Motor neuron (in vitro differentiated cells): ENCODE data around the gene MPO. TPM values are rescaled to one million over a fixed set of nuclear protein-coding genes. Genes with fewer than 3 reads are reported as not detected.

Experiments
- ATAC-seq, 8 experiments: fragments of 200-7000 bp; cut with Tn5 transposase; replicated peaks in 6 of 8; 2 replicates each; pipeline ENCODE4 v1.8.0; 2021; ENCODE audit warnings: mild to moderate bottlenecking in 8 of 8, moderate library complexity in 8 of 8
- H3K27ac ChIP-seq, 2 donors: fragments of 250-450 bp; sonication (Bioruptor Pico); 2 replicates each; pipeline ENCODE4 v1.9.0; 2021; ENCODE audit warnings: antibody characterized with exemption in 2 of 2, mild to moderate bottlenecking in 2 of 2, moderate library complexity in 1 of 2
- H3K4me1 ChIP-seq, 2 donors: fragments of 250-450 bp; sonication (Bioruptor Pico); replicated peaks in 1 of 2; 2 replicates each; pipeline ENCODE4 v1.6.1; 2021; ENCODE audit warnings: antibody characterized with exemption in 2 of 2, mild to moderate bottlenecking in 2 of 2, moderate library complexity in 1 of 2
- H3K4me3 ChIP-seq, 5 donors: fragments of 250-450 bp; sonication (Bioruptor Pico); 2 replicates each; pipeline ENCODE4 v1.9.0; 2021; ENCODE audit warnings: antibody characterized with exemption in 5 of 5, mild to moderate bottlenecking in 5 of 5, moderate library complexity in 4 of 5
- WGBS, 10 experiments: fragments of 450-650 bp; shearing (Covaris generic); methylation state at CpG; one replicate each; pipeline ENCODE4 v1.0.0; 2022; 5-methylcytosine and 5-hydroxymethylcytosine counted together
- in situ Hi-C, 9 experiments: fragments of 400-800 bp; cut with MboI; loops; one replicate each; pipeline ENCODE4 v1.15.0; 2021; ENCODE audit warnings: low sequenced_read_pairs in 9 of 9, low pct_unique_long_range_greater_than_20kb in 2 of 9; ENCODE audit not compliant: unreplicated experiment in 9 of 9
- total RNA-seq, 8 experiments: library from RNA; unstranded; fragments of 300-600 nt; gene quantifications; 2 replicates each; pipeline versions ENCODE4 v1.2.3 to v1.2.4, GENCODE V29; 2022

Gene MPO
- total RNA-seq, result 1 to 10 TPM in 2 of 8 experiments, under 1 TPM in 3, not detected in 3; 0.18 to 3.2 (median 0.59) TPM

DNA sequence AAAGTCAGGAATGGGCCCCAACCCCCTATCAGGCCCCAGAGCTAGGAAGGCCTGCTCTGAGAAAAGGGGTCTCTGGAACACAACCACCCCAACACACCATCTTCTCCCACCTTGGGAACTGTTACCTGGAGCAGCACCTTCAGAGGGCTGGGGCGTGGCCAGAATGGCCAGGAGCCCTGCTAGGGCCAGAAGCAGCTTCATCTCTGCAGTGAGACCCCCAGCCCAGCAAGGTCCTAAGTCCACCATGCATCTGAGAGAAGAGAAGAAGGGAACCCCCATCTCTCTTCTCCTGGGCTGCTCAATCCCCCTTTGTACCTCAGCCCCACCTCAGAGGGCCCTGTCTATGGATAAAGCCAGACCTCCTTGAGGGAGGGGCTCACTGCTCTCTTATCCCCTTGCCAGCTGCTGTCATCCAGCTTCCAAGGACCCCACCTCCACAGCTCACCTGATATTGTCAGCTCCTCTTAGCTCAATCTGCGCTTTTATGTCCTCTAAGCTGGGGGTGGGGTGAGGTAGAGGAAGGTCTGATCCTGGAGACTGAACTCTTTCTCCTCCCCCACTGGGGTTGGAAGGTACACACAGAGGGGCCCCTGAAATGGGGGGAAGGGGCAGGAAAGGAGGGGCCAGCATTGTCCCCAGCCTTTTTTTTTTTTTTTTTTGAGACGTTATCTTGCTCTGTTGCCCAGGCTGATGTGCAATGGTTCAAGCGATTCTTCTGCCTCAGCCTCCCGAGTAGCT is at the start of gene MPO:
Gene MPO, minus strand, starts transcription at position 456 of the 738 bp plus-strand sequence. Its CDS starts 177 bp downstream, at position 279.
- WGBS, 10 experiments, result 39 to 90% methylated on average over 2 to 3 of the region's 5 CpGs; no CpG with 5 or more reads in 8 of the 10 experiments
- in situ Hi-C loops, result no loop called here
- Histone ChIP-seq H3K4me3 (no peak within 1 kb of the TSS), H3K4me1 (peaks cover 0 to 9% of the 10 kb centered on the region in 2 donors), H3K27ac (no peak within 1 kb of the TSS)
- ATAC-seq, result no peak

- Histone ChIP-seq H3K4me1 (peaks cover 48 to 49% of the 10 kb centered on the region in 2 donors), H3K27ac (peak overlapping the region in 1 of 2 donors; percentile 54), H3K4me3 (peak overlapping the region in 4 of 5 donors; percentile 14 to 33 (median 28))
- ATAC-seq, result no peak
- in situ Hi-C loops, result no loop called here
- WGBS, 10 experiments, result 57 to 90% (median 81%) methylated on average over 2 to 4 of the region's 4 CpGs; no CpG with 5 or more reads in 3 of the 10 experiments
Observed at GRCh38 chr17:58329810-58330537, 49.2 kb upstream of the MPO start.

DNA sequence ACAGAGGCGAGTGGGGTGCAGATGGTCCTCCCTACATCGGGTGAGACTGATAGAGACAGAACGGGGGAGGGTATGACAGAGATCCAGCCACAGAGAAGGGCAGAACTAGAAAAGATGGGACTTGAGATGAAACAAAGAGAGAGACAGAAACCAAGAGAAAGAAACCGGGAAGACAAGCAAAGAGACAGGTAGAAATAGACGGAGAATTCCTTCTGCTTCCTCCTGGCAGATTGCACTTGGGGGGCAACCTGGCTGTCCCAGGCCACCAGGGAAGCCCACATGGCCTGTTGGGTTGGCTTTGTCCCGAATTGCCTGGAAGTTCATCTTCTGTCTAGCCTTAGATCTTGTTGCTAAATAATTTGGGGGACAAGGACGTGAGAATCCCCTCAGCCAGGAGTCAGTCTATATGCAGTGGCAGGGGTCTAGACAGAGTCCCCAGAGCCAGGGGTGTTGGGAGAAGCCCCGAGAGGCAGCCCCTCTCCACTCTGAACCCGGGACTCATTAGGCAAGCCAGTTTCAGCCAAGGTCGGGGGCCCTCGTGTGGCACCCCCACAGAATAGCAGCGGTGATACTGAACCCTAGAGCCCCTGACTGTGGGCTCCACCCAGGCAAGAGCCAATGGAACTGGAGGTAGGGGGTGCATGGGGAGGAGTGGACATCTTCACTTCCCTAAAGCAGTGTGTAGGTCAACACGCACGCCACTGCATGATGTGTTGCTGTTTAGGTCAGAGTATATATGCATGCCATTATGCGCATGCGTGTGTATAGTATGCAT is 48.5 kb upstream of the MPO start:
- Histone ChIP-seq H3K4me1 (peaks cover 50 to 54% of the 10 kb centered on the region in 2 donors), H3K27ac (peak overlapping the region; percentile 54 to 83), H3K4me3 (peak overlapping the region; percentile 14 to 40 (median 29))
- in situ Hi-C loops, result no loop called here
- ATAC-seq, result peak in 6 of 8 experiments; percentile 2 to 70 (median 14)
- WGBS, 10 experiments, result 33 to 100% (median 42%) methylated on average over 1 to 13 of the region's 16 CpGs; no CpG with 5 or more reads in 2 of the 10 experiments

DNA sequence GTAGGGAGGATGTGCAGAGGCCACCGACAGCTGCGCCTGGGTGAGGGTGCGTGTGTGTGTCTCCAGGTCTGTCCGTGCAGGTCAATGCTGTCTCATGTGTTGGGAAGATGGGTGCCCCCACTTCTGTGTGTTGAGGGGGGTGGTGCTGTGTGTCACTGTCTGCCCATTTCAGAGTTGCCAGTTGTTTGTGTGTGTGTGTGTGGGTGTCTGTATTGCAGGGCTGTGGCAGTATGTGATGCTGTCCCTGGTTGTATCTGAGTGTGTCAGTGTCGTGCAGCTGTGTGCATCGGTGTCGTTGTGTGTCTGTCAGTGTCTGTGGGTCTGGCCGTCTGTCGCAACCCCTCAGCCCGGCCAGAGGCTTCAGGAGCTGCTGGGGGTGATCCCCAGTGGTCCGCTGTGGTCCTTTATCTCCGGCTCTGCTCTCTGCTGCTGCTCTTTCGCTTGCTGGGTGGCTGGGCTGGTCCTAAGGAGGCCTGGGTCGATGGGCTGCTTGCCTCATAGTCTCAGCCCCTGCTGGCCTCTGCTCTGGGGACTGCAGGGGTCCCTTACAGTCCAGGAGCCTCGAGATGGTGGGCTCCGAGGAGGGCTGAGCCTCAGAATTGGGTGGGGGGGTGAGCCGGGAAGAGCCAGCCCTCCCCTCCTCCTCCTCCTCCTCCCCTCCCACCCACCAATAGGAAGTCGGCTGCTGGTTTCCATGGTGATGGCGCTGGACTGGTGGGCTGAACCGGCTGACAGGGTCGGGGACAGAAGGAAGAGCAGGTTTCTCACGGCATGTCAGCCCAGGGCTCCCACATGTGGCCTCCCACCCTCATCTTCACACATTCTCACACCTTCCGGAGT is 47.7 kb upstream of the MPO start, which contains the start of gene TSPOAP1:
Gene TSPOAP1, minus strand, starts transcription at position 601 of the 840 bp plus-strand sequence. CDS start 875 bp downstream, outside the sequence.
- peak in 5 of 8 experiments; percentile 47 to 59 (median 58) for ATAC-seq
- peak within 1 kb of the TSS; percentile 14 to 40 (median 29) for H3K4me3 ChIP-seq
- WGBS, 10 experiments, result 56 to 60% methylated on average over 1 to 9 of the region's 23 CpGs; no CpG with 5 or more reads in 8 of the 10 experiments
- H3K27ac ChIP-seq, result peak within 1 kb of the TSS; percentile 69 to 83
- H3K4me1 ChIP-seq, result peaks cover 56 to 60% of the 10 kb centered on the region in 2 donors
- in situ Hi-C loops, result no loop called here

DNA sequence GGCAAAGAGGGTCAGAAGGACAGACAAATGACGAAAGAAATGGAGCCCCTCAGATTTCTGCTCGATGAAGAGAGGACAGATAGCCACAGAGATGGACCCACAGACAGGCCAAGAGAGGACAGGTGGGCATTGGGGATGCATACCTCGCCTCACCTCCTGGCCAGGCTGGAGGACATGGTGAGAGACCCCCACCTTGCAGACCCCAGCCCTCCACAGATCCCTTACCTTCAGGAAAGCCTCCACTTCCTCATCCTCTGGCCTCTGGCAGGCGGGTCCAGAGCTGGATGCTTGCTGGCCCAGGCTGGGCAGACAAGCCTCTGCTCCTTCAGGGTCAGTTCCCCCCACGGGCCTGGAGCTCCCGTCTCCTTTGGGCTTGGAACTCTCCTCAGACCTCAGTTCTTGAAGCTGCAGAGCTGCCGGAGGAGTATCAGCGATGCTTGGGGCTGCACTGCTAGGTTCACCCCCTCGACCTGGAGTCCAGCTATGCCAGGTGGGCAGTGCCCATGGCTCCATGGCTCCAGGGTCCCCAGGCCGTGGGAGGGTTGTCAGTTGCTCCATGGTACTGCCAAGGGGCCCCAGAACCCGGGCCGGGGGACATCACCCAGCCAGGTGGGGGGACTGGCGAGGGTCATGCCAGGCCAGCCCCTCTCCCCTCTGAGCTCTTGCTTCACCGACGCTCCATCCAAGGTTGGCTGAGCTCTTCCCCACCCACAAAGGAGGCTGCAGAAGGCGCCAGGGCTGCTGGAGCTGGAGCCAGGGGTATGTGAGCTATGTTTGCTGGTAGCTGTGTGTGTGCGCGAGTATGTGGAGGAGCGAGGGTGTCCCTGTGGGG is 46.8 kb upstream of the MPO start:
- peak overlapping the region; percentile 69 to 83 for H3K27ac ChIP-seq
- peak in 5 of 8 experiments; percentile 20 to 28 (median 22) for ATAC-seq
- peak overlapping the region in 4 of 5 donors; percentile 28 to 40 (median 31) for H3K4me3 ChIP-seq
- 42 to 100% (median 80%) methylated on average over 1 to 3 of the region's 19 CpGs; no CpG with 5 or more reads in 4 of the 10 experiments for WGBS, 10 experiments
- in situ Hi-C loops, result no loop called here
- H3K4me1 ChIP-seq, result peaks cover 56 to 60% of the 10 kb centered on the region in 2 donors

- in situ Hi-C loops, result no loop called here
- no peak overlapping the region for H3K27ac ChIP-seq
- ATAC-seq, result no peak
- 40 to 100% (median 93%) methylated on average over 1 to 5 of the region's 9 CpGs; no CpG with 5 or more reads in 7 of the 10 experiments for WGBS, 10 experiments
- peak overlapping the region in 2 of 5 donors; percentile 4 to 33 for H3K4me3 ChIP-seq
- H3K4me1 ChIP-seq, result peaks cover 56 to 60% of the 10 kb centered on the region in 2 donors
Observed at GRCh38 chr17:58326609-58327362, 46.1 kb upstream of the MPO start.

DNA sequence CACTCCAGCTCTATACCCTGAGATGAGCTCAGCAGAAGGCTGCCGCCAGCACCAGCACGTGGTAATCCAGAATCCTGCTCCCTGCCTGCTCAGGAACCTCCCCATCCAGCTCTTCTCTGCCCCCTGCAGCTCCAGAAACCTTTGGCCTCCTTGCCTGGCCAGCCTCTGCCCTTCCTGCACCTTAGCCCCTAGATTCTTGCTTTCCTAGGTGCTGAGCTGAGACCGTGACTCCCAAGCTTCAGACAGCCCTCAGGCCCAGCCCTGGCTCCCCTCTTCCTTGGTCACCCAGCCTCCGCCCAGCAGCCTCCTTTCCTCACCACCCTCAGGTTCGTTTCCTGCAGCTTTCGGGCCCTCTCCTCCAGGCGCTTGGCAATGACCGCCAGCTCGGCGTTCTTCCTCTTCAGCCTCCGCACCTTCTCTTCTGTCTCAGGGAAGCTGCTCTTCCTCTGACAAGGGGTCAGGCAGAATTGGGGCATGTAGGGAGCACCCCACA is 45.3 kb upstream of the MPO start:
- ATAC-seq, result no peak
- Histone ChIP-seq H3K4me3 (peak overlapping the region in 1 of 5 donors; percentile 44), H3K4me1 (peaks cover 56 to 60% of the 10 kb centered on the region in 2 donors), H3K27ac (no peak overlapping the region)
- in situ Hi-C loops, result no loop called here
- 60 to 100% (median 86%) methylated on average over 1 to 9 of the region's 11 CpGs; no CpG with 5 or more reads in 1 of the 10 experiments for WGBS, 10 experiments

- WGBS, 10 experiments, result 0 to 83% (median 20%) methylated on average over 1 to 5 of the region's 11 CpGs; no CpG with 5 or more reads in 5 of the 10 experiments
- Histone ChIP-seq H3K4me3 (peak overlapping the region in 3 of 5 donors; percentile 42 to 52 (median 44)), H3K27ac (no peak overlapping the region), H3K4me1 (peaks cover 52 to 59% of the 10 kb centered on the region in 2 donors)
- in situ Hi-C loops, result no loop called here
- ATAC-seq, result peak; percentile 6 to 57 (median 40)
Observed at GRCh38 chr17:58325289-58325726, 44.6 kb upstream of the MPO start.

DNA sequence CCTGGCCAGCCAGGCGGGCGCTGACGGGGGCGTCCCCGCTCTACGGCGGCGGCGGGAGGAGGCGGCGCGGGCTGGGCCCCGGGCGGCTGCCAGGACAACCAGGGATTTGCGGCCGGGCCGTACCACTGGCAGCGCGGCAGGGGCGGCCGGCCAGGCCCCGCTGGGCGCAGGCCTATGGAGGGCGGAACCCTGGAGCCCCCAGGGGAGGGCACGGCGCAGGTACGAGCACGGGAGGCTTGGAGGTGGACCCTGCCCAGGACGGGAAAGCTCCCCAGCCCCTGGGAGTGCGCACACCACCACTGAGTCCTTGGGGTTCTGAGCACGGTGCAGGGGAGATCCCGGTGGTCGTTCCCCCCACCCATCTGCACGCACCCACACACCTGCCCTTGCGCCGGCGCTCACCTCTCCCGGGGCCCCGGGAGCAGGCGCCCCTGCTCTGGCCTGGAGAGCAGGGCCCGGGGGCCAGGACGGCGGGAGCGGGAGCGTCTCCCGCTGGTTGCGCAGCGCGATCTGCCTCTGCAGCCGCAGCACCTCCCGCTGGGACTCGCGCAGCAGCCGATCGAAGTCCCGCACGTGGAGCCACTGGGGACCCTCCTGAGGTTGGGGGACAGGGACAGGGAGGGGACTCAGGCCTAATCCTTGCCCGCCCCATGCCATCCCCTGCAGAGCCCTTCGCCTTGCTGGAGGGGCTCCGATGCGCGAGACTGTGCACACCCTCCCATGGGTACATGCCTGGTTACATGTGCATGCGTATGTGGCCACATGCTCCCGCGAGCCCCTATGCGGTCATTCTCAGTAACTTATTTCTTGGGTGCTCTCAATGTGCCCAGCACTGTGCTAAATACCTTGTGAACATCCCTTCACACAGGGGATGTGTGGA is 43.9 kb upstream of the MPO start:
- peaks cover 47 to 55% of the 10 kb centered on the region in 2 donors for H3K4me1 ChIP-seq
- H3K4me3 ChIP-seq, result peak overlapping the region; percentile 34 to 52 (median 42)
- WGBS, 10 experiments, result 0 to 67% (median 36%) methylated on average over 1 to 15 of the region's 66 CpGs; no CpG with 5 or more reads in 6 of the 10 experiments
- peak; percentile 57 to 91 (median 62) for ATAC-seq
- H3K27ac ChIP-seq, result no peak overlapping the region
- in situ Hi-C loops, result no loop called here

- in situ Hi-C loops, result no loop called here
- Histone ChIP-seq H3K4me3 (peak overlapping the region; percentile 34 to 52 (median 42)), H3K4me1 (peaks cover 41 to 49% of the 10 kb centered on the region in 2 donors), H3K27ac (no peak overlapping the region)
- peak in 1 of 8 experiments; percentile 3 for ATAC-seq
- WGBS, 10 experiments, result 0 to 60% methylated on average over 1 to 6 of the region's 13 CpGs; no CpG with 5 or more reads in 8 of the 10 experiments
Observed at GRCh38 chr17:58324056-58324408, 43.3 kb upstream of the MPO start.
